ENCODE data around the gene SSH2.

DNA sequence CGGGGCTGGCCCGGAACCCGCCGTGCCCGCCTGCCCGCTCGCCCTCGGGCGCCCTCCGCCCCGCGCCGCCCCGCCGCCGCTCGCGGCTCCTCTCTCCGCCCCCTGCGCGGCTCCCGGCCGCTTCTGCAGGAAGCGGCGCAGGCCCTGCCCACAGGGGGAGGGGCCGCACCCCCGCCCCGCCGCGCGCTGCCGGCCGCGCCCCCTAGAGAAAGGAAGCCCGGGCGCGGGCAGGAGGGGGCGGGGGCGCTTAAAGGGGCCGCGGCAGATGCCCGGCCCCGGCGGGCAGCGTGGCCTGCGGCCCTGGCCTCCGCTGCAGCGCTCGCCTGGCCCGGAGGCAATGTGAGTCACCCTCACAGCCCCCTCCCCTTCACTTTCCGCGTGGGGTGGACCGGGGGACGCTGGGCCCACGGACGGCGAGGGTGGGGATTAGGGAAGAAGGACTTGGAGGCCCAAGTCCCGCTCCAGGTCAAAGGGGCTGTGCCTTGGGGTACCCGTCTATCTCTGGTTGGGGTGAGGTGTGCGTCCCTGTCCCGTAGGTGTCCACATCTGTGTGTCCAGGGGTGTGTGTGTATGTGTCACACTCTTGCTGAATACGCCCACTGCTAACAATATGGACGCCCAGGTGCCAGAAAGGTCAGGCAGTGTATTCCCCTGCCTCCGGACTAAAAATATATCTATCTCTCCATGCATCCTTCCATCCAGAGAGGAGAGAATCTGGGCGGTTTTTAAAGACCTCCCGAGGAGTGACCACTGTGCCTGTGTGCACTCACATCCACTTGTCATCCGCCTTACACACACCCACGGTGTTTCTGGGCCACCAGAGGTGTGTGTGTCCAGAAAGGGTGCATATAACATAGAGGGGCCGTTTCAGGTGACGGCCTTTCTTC is 340.3 kb downstream of the SSH2 start, which contains the start of gene GIT1:
- TF ChIP-seq, protein P1, sequence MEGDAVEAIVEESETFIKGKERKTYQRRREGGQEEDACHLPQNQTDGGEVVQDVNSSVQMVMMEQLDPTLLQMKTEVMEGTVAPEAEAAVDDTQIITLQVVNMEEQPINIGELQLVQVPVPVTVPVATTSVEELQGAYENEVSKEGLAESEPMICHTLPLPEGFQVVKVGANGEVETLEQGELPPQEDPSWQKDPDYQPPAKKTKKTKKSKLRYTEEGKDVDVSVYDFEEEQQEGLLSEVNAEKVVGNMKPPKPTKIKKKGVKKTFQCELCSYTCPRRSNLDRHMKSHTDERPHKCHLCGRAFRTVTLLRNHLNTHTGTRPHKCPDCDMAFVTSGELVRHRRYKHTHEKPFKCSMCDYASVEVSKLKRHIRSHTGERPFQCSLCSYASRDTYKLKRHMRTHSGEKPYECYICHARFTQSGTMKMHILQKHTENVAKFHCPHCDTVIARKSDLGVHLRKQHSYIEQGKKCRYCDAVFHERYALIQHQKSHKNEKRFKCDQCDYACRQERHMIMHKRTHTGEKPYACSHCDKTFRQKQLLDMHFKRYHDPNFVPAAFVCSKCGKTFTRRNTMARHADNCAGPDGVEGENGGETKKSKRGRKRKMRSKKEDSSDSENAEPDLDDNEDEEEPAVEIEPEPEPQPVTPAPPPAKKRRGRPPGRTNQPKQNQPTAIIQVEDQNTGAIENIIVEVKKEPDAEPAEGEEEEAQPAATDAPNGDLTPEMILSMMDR (conservative IDR thresholded peaks at IDR 0.05; ENCODE audit: low read length): 0 out of 2 replicates have a peak, but pooled peaks have one; percentile 4
- no peak for TF ChIP-seq EZH2phosphoT487 (IDR thresholded peaks at IDR 0.05; ENCODE audit: borderline replicate concordance, low read depth, low read length)

Measured in OCI-LY7 (cell line).